ENCODE results near the gene OAS1.

OAS1 gene

DNA sequence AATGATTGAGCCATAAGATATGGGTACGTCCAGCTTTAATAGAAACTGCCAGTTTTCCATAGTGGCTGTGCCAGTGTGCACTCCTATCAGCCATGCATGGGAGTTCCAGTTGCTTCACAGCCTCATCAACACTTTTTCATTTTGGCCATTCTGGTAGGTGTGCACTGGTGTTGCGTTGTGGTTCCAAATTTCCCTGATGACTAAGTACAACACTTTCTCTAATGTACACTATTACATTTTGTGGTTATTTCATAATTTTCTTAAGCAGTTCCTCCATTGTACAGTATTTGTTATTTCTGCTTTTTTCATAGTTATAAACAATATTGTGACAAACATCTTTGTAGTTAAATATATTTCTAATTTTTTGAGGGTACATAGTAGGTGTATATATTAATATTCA, 21.5 kb upstream of the OAS1 start:
- no peaks in the 10 kb centered on the region for H3K9me3 ChIP-seq (ENCODE audit: control insufficient read depth, insufficient read depth, low read depth, low read length)
- H3K4me1 ChIP-seq (ENCODE audit: control insufficient read depth, insufficient read depth, low read length): no peaks in the 10 kb centered on the region
- no peak overlapping the region for H3K4me3 ChIP-seq (ENCODE audit: low read depth, low read length)
- ChIA-PET CTCF (no interaction called here), POLR2A (no interaction called here)
- H3K36me3 ChIP-seq (ENCODE audit: control insufficient read depth in 2 of 2, insufficient read depth in 1 of 2, low read length in 2 of 2): no peaks in the 10 kb centered on the region
- TF ChIP-seq, protein P1, sequence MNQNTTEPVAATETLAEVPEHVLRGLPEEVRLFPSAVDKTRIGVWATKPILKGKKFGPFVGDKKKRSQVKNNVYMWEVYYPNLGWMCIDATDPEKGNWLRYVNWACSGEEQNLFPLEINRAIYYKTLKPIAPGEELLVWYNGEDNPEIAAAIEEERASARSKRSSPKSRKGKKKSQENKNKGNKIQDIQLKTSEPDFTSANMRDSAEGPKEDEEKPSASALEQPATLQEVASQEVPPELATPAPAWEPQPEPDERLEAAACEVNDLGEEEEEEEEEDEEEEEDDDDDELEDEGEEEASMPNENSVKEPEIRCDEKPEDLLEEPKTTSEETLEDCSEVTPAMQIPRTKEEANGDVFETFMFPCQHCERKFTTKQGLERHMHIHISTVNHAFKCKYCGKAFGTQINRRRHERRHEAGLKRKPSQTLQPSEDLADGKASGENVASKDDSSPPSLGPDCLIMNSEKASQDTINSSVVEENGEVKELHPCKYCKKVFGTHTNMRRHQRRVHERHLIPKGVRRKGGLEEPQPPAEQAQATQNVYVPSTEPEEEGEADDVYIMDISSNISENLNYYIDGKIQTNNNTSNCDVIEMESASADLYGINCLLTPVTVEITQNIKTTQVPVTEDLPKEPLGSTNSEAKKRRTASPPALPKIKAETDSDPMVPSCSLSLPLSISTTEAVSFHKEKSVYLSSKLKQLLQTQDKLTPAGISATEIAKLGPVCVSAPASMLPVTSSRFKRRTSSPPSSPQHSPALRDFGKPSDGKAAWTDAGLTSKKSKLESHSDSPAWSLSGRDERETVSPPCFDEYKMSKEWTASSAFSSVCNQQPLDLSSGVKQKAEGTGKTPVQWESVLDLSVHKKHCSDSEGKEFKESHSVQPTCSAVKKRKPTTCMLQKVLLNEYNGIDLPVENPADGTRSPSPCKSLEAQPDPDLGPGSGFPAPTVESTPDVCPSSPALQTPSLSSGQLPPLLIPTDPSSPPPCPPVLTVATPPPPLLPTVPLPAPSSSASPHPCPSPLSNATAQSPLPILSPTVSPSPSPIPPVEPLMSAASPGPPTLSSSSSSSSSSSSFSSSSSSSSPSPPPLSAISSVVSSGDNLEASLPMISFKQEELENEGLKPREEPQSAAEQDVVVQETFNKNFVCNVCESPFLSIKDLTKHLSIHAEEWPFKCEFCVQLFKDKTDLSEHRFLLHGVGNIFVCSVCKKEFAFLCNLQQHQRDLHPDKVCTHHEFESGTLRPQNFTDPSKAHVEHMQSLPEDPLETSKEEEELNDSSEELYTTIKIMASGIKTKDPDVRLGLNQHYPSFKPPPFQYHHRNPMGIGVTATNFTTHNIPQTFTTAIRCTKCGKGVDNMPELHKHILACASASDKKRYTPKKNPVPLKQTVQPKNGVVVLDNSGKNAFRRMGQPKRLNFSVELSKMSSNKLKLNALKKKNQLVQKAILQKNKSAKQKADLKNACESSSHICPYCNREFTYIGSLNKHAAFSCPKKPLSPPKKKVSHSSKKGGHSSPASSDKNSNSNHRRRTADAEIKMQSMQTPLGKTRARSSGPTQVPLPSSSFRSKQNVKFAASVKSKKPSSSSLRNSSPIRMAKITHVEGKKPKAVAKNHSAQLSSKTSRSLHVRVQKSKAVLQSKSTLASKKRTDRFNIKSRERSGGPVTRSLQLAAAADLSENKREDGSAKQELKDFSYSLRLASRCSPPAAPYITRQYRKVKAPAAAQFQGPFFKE (tag by site-specific recombination; IDR thresholded peaks at IDR 0.05; ENCODE audit: borderline replicate concordance): no peak
- H3K27ac ChIP-seq (ENCODE audit: extremely low read depth, low read depth, low read length): no peak overlapping the region

DNA sequence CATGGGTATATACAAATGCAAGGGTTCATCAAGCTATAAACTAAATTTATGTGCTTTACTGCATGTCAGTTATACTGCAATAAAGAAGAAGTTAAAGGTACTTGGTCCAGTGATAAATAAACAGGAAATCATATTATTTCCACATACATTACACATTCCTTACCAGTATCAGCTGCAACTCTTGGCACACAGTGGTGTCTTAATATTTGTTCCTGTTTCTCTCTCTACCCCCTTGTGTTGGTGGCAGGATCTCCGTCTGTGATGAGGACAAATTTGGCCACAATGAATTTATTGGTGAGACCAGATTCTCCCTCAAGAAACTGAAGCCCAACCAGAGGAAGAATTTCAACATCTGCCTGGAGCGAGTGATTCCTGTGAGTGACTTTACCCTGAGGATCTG, 19.2 kb upstream of the OAS1 start:
- no peak overlapping the region for H3K27ac ChIP-seq (ENCODE audit: extremely low read depth, low read depth, low read length)
- POLR2A ChIA-PET: no interaction called here

GRCh38 chr12:112891093-112892024, 15.4 kb upstream of the OAS1 start:
- CTCF ChIA-PET: interaction anchor here (0.6 kb wide), 1 partner anchor 218 kb away, joined by 3 read pairs; no protein-coding TSS in a partner anchor
- no peak overlapping the region for H3K4me3 ChIP-seq (ENCODE audit: low read depth, low read length)
- H3K4me1 ChIP-seq (ENCODE audit: control insufficient read depth, insufficient read depth, low read length): no peaks in the 10 kb centered on the region
- POLR2A ChIA-PET: no interaction called here
- no peak overlapping the region for H3K27ac ChIP-seq (ENCODE audit: extremely low read depth, low read depth, low read length)
- TF ChIP-seq ZSCAN30 (tag by site-specific recombination; IDR thresholded peaks at IDR 0.05): no peak
- no peak for TF ChIP-seq ZNF248 (tag by site-specific recombination; IDR thresholded peaks at IDR 0.05)
- no peak for TF ChIP-seq ZNF341 (tag by site-specific recombination; IDR thresholded peaks at IDR 0.05; ENCODE audit: low read depth)
- TF ChIP-seq ZNF239 (tag by site-specific recombination; IDR thresholded peaks at IDR 0.05): no peak
- no peak for TF ChIP-seq GLI2 (tag by site-specific recombination; IDR thresholded peaks at IDR 0.05; ENCODE audit: borderline replicate concordance, low read depth)
- TF ChIP-seq ZNF138 (tag by site-specific recombination; IDR thresholded peaks at IDR 0.05; ENCODE audit: borderline replicate concordance): no peak
- TF ChIP-seq ZNF792 (tag by site-specific recombination; IDR thresholded peaks at IDR 0.05): no peak
- no peak for TF ChIP-seq KLF10 (tag by site-specific recombination; IDR thresholded peaks at IDR 0.05)
- no peak for TF ChIP-seq ZBTB21 (tag by site-specific recombination; IDR thresholded peaks at IDR 0.05)
- TF ChIP-seq, protein P2, sequence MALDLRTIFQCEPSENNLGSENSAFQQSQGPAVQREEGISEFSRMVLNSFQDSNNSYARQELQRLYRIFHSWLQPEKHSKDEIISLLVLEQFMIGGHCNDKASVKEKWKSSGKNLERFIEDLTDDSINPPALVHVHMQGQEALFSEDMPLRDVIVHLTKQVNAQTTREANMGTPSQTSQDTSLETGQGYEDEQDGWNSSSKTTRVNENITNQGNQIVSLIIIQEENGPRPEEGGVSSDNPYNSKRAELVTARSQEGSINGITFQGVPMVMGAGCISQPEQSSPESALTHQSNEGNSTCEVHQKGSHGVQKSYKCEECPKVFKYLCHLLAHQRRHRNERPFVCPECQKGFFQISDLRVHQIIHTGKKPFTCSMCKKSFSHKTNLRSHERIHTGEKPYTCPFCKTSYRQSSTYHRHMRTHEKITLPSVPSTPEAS (tag by site-specific recombination; IDR thresholded peaks at IDR 0.05): no peak
- no peaks in the 10 kb centered on the region for H3K36me3 ChIP-seq (ENCODE audit: control insufficient read depth in 2 of 2, insufficient read depth in 1 of 2, low read length in 2 of 2)
- no peaks in the 10 kb centered on the region for H3K9me3 ChIP-seq (ENCODE audit: control insufficient read depth, insufficient read depth, low read depth, low read length)

More for the DNA sequence above, 19.2 kb upstream of the OAS1 start:
- Histone ChIP-seq H3K4me1 (ENCODE audit: control insufficient read depth, insufficient read depth, low read length) (no peaks in the 10 kb centered on the region), H3K9me3 (ENCODE audit: control insufficient read depth, insufficient read depth, low read depth, low read length) (no peaks in the 10 kb centered on the region), H3K36me3 (ENCODE audit: control insufficient read depth in 2 of 2, insufficient read depth in 1 of 2, low read length in 2 of 2) (no peaks in the 10 kb centered on the region), H3K4me3 (ENCODE audit: low read depth, low read length) (no peak overlapping the region)
- CTCF ChIA-PET: no interaction called here
- no peak for TF ChIP-seq ZNF248 (tag by site-specific recombination; IDR thresholded peaks at IDR 0.05)
